HG03175 (cell line): ENCODE measurements around the gene CPS1.

Experiments
- ATAC-seq: cut with Tn5 transposase; IDR thresholded peaks from one replicate; pipeline ENCODE4 v1.9.1; 2021; ENCODE audit warnings: mild to moderate bottlenecking, moderate library complexity; ENCODE audit not compliant: unreplicated experiment

The CPS1 gene

GRCh38 chr2:210544831-210545230 lies 11.6 kb upstream of the CPS1 start:
- ATAC-seq: no peak

- ATAC-seq: no peak
Measured at GRCh38 chr2:210546424-210547208, 9.8 kb upstream of the CPS1 start.

DNA sequence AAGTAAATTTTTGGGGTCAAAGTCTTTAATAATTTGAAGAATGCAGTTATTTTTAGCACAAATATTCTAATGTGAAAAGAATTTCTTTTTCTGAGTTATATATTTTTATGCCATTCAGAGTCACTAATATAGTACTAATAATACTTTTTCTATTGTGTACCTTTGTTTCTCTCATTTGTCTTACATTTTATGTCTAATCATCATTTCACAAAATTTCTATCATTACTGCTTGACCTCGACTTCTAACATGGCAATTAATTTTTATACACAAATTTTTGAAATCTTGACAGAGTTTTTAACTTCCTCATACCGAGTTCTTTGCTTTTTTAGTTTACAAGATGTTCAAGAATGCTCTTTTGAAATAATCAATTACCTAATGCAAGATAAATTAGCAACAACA lies 8.4 kb upstream of the CPS1 start:
- no peak for ATAC-seq

DNA sequence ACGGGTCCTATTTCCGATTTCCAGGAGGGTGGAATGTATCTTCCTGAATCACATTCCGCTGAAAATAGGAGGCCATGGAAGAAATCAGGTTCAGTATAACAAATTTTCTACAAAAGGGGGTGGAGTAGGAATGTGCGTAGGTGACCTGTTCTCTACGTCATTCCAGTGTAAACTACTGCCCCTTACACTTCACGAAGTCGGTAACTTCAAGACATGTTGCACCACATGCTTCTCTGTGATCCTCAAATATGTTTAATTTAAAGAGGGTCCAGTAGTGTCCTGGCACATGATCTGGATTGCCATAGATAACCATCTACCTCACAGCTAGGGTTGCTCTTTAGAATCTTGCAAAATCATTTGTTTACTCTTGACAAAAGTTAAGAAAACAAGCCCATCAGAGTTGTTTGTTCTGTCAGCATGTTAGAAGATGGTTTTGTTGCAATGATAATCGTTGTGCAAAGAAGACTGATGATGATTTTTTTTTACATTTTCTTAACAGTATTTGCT lies 7.5 kb upstream of the CPS1 start:
- ATAC-seq: no peak

GRCh38 chr2:210551001-210551400 lies 5.4 kb upstream of the CPS1 start:
- no peak for ATAC-seq

DNA sequence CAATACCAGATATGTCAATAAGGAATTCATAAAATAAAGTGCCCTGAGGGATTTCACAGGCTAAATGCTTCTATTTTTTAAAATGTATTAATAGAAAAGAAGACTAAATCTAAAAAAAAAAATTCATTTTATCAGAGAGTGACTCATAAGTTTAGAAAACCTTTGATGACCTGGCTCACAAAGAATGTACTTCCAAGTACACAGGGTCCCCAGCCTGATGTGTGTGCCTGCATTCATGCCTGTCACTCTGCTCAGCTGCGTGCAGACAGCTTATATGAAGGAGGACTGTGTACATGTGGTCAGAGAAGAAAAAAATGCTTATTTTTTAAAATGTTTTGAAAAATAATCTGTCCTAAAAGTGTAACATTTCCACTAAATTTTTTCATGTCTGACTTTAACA lies 3.0 kb upstream of the CPS1 start:
- ATAC-seq: no peak

- ATAC-seq: no peak
Measured at GRCh38 chr2:210555555-210555954, 844 bp upstream of the CPS1 start.

DNA sequence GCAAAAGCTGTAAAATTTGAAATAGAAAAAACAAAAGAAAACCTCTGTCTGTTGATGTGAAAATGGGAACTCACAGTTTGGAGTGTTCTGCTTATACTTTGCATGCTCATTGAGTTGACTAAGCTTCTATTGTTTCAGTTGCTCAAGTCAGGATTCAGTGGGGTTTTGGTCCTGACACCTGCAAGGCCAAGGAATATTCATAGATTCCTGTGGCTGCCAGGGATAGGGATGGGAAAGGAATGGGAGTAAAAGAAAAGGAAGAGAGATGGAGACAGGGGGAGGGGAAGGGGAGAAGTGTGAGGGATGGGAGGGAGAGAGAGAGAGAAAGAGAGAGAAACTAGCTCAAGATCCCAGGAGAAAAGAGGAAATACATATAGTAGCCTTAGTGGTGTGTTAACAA lies 1.3 kb downstream of the CPS1 start:
- ATAC-seq: no peak

GRCh38 chr2:210558708-210559107 lies 2.3 kb downstream of the CPS1 start:
- ATAC-seq: no peak

DNA sequence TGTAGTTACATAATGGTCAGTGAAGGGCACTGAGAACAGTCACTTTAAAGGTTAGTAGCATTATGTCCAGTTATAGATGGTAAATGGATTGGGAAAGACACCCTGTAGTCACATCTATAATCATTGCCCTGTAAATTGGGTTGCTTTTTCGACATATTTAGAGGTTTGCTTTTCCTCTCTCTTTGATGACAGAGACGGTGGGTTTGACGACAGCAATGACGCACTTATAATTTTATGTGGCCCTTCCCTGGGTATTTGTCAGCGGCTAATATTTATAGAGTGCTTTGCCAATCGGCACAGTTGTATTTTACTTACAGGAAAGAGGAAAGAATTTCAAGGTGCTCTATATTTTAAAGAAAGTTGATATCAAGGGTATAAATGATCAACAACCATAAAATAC lies 2.8 kb downstream of the CPS1 start:
- ATAC-seq: no peak

DNA sequence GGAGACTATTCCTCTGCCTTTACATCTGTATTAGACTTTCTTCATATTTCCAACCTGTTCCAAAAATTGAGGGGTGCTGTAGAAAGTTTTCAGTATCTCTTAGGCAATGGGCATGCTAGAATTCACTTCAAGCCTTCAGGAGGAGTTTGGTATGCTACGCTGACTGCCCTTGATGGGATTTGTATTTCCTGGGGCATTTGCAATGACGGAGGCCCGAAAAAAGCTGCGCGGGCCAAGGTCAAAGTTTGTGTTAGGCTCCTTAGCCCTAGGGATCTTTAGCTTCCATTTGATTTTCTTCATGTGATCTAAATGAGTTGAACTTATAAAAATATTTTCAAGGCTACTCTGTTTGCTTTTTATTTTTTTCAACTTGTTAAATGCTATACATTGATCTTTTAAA lies 5.1 kb downstream of the CPS1 start:
- no peak for ATAC-seq

- no peak for ATAC-seq
Measured at GRCh38 chr2:210562091-210562490, 5.7 kb downstream of the CPS1 start.

DNA sequence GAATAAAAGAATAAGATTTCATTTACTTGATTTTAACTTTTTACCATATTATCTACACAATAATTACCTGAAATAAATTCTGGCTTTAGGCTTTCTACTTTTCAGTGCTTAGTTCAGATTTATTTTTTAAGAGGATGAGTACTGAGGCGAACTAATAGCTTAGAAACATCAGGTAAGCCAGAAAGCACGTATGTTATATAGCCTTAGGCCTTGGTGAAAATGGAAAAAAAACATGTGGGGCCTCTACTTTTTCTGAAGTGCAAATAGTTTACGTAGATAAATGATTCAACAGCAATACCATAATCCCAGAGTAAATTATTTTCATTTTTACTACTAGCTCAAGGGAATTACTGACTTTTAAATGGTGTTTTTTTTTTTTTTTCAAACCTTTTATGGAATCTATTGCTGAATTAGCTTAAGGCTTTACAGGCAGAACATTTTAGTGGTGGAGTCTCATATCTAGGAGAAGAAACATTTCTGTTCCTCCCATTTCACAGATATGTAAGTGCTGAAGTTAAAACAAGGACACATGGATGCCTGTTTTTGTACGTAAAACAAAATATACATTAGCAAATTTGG lies 6.2 kb downstream of the CPS1 start:
- no peak for ATAC-seq

- no peak for ATAC-seq
Measured at GRCh38 chr2:210567279-210567678, 10.9 kb downstream of the CPS1 start.

GRCh38 chr2:210568108-210568507 lies 11.7 kb downstream of the CPS1 start:
- no peak for ATAC-seq

DNA sequence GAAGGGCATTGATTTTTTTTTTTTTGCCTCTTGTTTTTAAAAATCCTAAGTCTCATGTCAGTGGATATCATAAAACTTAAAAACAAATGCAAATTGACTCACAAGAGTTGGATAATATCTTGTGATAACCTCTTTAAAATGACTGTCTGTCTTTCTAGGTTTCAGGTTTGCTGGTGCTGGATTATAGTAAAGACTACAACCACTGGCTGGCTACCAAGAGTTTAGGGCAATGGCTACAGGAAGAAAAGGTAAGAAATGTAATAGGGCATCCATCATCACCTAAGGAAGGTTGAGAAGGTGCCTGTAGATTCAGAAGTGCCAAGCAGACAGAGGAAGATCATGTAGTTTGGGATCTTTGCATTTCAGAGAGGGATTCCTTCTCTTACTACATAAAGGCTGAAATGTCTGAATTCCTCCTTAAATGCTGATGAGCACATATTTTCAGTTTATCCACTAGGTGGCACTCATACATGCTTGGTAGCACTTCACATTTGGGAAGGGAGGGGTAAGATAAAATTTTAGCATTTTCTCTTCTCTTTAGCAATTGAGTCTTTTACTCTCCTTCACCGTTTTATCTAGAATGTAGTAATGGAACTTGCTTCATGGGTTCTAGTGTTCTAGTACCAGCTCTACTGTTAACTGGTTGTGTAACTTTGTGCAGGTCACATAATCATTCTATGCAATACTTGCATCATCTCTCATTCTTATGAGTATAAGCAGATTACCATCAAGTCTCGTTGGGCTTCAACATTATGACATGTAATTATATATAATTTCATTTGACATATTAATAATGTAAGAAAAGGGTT lies 21.1 kb downstream of the CPS1 start:
- ATAC-seq: peak; percentile 96

- ATAC-seq: no peak
Measured at GRCh38 chr2:210584834-210585233, 28.4 kb downstream of the CPS1 start.

GRCh38 chr2:210586381-210586780 lies 30.0 kb downstream of the CPS1 start:
- ATAC-seq: no peak

DNA sequence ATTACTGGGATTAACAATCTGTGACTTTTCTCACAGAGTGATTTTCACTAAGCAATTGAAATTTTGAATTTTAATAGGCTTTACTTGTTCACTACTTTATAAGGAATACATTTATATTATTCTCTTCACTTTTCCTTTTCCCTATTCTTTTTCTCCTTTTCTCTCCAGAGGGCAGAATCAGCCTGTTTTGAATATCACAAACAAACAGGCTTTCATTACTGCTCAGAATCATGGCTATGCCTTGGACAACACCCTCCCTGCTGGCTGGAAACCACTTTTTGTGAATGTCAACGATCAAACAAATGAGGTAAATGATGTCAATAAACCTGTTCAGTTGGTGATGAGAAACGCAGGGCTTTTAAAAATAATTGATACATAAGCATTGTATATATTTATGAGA lies 35.3 kb downstream of the CPS1 start:
- ATAC-seq: no peak

- no peak for ATAC-seq
Measured at GRCh38 chr2:210592726-210593125, 36.3 kb downstream of the CPS1 start.

DNA sequence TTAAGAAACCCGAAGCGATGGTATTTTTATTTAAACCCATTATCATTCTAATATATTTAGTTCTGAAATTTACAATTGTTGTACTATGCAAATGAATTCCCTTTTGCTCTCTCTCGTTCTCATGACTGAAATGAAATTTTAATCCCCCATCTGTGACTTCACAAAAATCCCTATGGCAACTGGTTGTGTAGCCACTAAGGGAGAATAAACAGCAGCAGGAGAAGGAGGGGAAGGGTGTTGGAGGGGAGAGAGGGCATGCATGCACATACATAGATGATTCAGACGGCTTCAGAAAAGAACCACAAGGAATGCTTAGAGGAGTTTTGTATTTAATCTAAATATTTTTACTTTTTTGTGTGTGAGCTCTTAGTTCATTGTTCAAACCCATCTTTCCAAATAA lies 36.8 kb downstream of the CPS1 start:
- ATAC-seq: no peak

GRCh38 chr2:210598219-210598618 lies 41.8 kb downstream of the CPS1 start:
- ATAC-seq: no peak
